SU-DHL-6 (cell line): ENCODE measurements around the gene STK17A.

ENCODE experiments used
- H2AFZ ChIP-seq: fragments of 200-600 bp; sonication (generic); 2 replicates; pipeline ENCODE4 v1.6.1; 2014; ENCODE audit warnings: low read depth, mild to moderate bottlenecking, moderate library complexity, mixed read lengths, antibody characterized with exemption, low read length; ENCODE audit not compliant: severe bottlenecking
- H3F3A ChIP-seq: fragments of 200-600 bp; shearing (Covaris generic); 2 replicates; pipeline ENCODE4 v1.6.0; 2016; ENCODE audit warnings: antibody characterized with exemption, mild to moderate bottlenecking; ENCODE audit not compliant: insufficient read depth
- H3K27ac ChIP-seq: fragments of 200-600 bp; sonication (generic); 2 replicates; pipeline ENCODE4 v1.5.1; 2016; ENCODE audit warnings: low read depth, mild to moderate bottlenecking, low read length, moderate library complexity, mixed read lengths
- H3K27me3 ChIP-seq: fragments of 200-600 bp; sonication (generic), shearing (Covaris generic); 2 replicates; pipeline ENCODE4 v1.6.0; 2014; ENCODE audit warnings: mild to moderate bottlenecking, low read length
- H3K36me3 ChIP-seq: fragments of 200-600 bp; sonication (generic); 2 replicates; pipeline ENCODE4 v1.6.1; 2014; ENCODE audit warnings: mild to moderate bottlenecking, low read length, mixed read lengths
- H3K4me2 ChIP-seq: fragments of 300-600, 200-600 bp; shearing (Covaris generic), sonication (generic); 2 replicates; pipeline ENCODE4 v1.6.0; 2014; ENCODE audit warnings: low read length, low read depth, mild to moderate bottlenecking; ENCODE audit not compliant: poor library complexity, severe bottlenecking
- H3K4me3 ChIP-seq: fragments of 200-600 bp; sonication (generic); 2 replicates; pipeline ENCODE4 v1.5.1; 2014; ENCODE audit warnings: antibody characterized with exemption, low read length, mild to moderate bottlenecking, mixed read lengths; ENCODE audit not compliant: insufficient read depth, poor library complexity, severe bottlenecking
- H3K79me2 ChIP-seq: fragments of 200-600 bp; sonication (generic); 2 replicates; pipeline ENCODE4 v1.6.1; 2014; ENCODE audit warnings: mild to moderate bottlenecking, low read length, moderate library complexity; ENCODE audit not compliant: insufficient read depth
- H3K9ac ChIP-seq: fragments of 200-600 bp; sonication (generic); 2 replicates; pipeline ENCODE4 v1.7.0; 2014; ENCODE audit warnings: mild to moderate bottlenecking, low read length
- H3K9me2 ChIP-seq: fragments of 200-600 bp; sonication (generic); replicated peaks from 2 replicates; pipeline ENCODE4 v1.6.1; 2014; ENCODE audit warnings: low read length; ENCODE audit not compliant: insufficient read depth
- H3K9me3 ChIP-seq: fragments of 200-600 bp; sonication (generic); 2 replicates; pipeline ENCODE4 v1.6.1; 2014; ENCODE audit warnings: low read length, mixed read lengths; ENCODE audit not compliant: insufficient read depth
- H4K20me1 ChIP-seq: fragments of 200-600 bp; sonication (generic); 2 replicates; pipeline ENCODE4 v1.6.1; 2014; ENCODE audit warnings: low read depth, mild to moderate bottlenecking, antibody characterized with exemption, low read length, moderate library complexity, mixed read lengths
- EZH2phosphoT487 ChIP-seq: fragments of 200-600 bp; sonication (generic), shearing (Covaris generic); conservative IDR thresholded peaks from 2 replicates; pipeline ENCODE4 v1.6.1; 2018; ENCODE audit warnings: mild to moderate bottlenecking, antibody characterized with exemption, low read length, moderate library complexity, mixed read lengths
- TF ChIP-seq, protein P1 (sequence below): fragments of 200-600 bp; sonication (generic); IDR thresholded peaks from one replicate; pipeline ENCODE4 v1.5.1; 2017; ENCODE audit warnings: antibody characterized with exemption, mild to moderate bottlenecking, low read length, moderate library complexity; ENCODE audit not compliant: insufficient read depth, poor library complexity, severe bottlenecking

Gene STK17A

DNA sequence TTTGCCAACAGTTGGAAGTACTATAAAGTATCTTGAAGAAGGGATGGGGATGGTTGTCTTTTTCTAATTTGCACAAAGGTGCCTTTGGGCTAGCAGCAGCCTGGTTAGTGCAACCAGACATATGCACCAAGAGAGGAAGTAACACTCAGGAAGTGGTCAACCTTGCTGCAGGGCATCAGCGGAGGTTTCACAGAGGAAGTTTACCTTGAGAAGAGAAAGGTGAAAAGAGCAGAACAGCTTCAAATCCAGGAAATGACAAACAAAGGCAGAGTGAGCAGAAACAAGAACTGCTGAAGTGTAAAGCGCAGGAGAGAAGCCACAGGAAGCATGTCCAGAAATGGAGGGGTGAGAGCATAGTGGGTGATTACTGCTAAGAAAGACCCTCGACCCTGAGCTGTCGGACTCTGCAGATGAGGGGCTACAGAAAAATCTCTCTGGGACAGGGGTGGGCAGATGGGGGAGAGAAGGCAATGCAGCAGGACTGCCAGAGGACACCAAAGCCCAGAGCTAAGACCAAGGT lies 66.9 kb downstream of the STK17A start:
- TF ChIP-seq EZH2phosphoT487: no peak
- TF ChIP-seq, protein P1, sequence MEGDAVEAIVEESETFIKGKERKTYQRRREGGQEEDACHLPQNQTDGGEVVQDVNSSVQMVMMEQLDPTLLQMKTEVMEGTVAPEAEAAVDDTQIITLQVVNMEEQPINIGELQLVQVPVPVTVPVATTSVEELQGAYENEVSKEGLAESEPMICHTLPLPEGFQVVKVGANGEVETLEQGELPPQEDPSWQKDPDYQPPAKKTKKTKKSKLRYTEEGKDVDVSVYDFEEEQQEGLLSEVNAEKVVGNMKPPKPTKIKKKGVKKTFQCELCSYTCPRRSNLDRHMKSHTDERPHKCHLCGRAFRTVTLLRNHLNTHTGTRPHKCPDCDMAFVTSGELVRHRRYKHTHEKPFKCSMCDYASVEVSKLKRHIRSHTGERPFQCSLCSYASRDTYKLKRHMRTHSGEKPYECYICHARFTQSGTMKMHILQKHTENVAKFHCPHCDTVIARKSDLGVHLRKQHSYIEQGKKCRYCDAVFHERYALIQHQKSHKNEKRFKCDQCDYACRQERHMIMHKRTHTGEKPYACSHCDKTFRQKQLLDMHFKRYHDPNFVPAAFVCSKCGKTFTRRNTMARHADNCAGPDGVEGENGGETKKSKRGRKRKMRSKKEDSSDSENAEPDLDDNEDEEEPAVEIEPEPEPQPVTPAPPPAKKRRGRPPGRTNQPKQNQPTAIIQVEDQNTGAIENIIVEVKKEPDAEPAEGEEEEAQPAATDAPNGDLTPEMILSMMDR: no peak
- Histone ChIP-seq H3K9ac (peak overlapping the region; percentile 76), H3K27ac (peak overlapping the region; percentile 98), H4K20me1 (no peaks in the 10 kb centered on the region), H2AFZ (no peak overlapping the region), H3K4me3 (peak overlapping the region; percentile 47), H3K9me2 (no peaks in the 10 kb centered on the region), H3K4me2 (peak overlapping the region; percentile 96), H3K27me3 (no peaks in the 10 kb centered on the region), H3K9me3 (no peaks in the 10 kb centered on the region), H3K79me2 (peaks cover 46% of the 10 kb centered on the region), H3K36me3 (no peaks in the 10 kb centered on the region), H3F3A (peaks cover 84% of the 10 kb centered on the region)

DNA sequence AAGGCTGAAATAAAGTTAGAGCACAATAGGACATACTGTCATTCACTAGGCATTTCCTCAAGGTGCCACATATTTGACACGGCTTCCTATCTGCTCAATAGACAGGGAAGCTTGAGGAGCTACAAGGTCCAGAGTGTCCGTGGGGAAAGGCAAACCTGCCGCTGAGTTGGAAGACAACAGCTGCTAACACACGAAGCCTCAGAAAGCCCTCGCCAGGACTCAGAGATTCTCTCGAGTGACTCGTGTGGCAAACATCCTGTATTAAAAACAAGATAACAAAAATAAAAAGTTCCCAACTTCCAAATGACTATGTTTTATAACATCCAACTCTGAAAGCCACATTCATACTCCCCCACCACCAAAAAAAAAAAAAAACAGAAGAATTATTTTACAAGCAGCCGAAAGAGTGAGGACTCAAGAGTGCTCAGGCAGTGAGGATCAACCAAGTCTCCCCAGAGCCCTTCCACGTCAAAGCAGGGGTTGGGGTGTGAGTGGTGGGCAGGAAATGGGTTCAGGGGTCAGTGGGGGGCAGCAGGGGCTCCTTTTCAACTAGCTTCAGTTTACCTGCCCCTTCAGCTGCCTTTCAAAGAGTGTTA lies 67.6 kb downstream of the STK17A start:
- no peaks in the 10 kb centered on the region for H3K9me3 ChIP-seq
- H3F3A ChIP-seq: peaks cover 79% of the 10 kb centered on the region
- peaks cover 46% of the 10 kb centered on the region for H3K79me2 ChIP-seq
- no peaks in the 10 kb centered on the region for H3K27me3 ChIP-seq
- H3K9ac ChIP-seq: peak overlapping the region; percentile 76
- peak overlapping the region; percentile 44 for H3K4me3 ChIP-seq
- peak overlapping the region; percentile 96 for H3K4me2 ChIP-seq
- no peaks in the 10 kb centered on the region for H4K20me1 ChIP-seq
- H3K9me2 ChIP-seq: no peaks in the 10 kb centered on the region
- H3K36me3 ChIP-seq: no peaks in the 10 kb centered on the region
- H3K27ac ChIP-seq: peak overlapping the region; percentile 98
- no peak overlapping the region for H2AFZ ChIP-seq
- TF ChIP-seq EZH2phosphoT487: no peak
- TF ChIP-seq, protein P1: no peak

DNA sequence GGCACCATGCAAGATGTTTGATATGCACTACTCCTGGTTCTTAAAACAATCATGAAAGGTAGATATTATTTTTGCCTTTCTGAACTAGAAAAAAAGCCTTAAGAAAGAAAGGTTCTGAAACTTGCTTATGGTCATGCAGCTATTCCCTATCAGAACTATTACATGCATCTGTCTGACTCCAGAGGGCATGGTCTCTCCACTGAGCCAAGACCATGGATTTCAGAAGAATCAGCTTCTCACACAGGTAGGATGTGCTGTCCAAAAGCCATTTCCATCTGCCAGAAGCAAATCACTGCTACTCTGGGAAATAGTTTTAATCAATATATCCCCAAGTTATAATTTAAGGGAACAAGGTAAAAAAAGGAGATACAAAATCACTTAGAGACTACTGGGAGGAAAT lies 69.5 kb downstream of the STK17A start:
- Histone ChIP-seq H3K9ac (peak overlapping the region; percentile 76), H4K20me1 (no peaks in the 10 kb centered on the region), H3K79me2 (peaks cover 40% of the 10 kb centered on the region), H3K9me3 (no peaks in the 10 kb centered on the region), H3K4me3 (peak overlapping the region; percentile 5), H3K9me2 (no peaks in the 10 kb centered on the region), H3F3A (peaks cover 73% of the 10 kb centered on the region), H3K27me3 (no peaks in the 10 kb centered on the region), H3K4me2 (peak overlapping the region; percentile 96), H2AFZ (no peak overlapping the region), H3K27ac (peak overlapping the region; percentile 98), H3K36me3 (0 out of 2 replicates have a peak, but pooled peaks cover 5% of the 10 kb centered on the region)
- TF ChIP-seq, protein P1: no peak
- no peak for TF ChIP-seq EZH2phosphoT487
